GM12873 (cell line): Measurements from ENCODE around the gene GIGYF2.

Experiments
- CTCF ChIP-seq: IDR thresholded peaks from 2 replicates; pipeline ENCODE4 v1.5.1; 2012; ENCODE audit warnings: low read depth, mild to moderate bottlenecking, moderate library complexity, low read length, control low read depth; ENCODE audit not compliant: insufficient read depth; ENCODE audit errors: missing control alignments

GIGYF2 gene

GRCh38 chr2:232675381-232675780 is 21.8 kb upstream of the GIGYF2 start:
- TF ChIP-seq CTCF: no peak

- TF ChIP-seq CTCF: no peak
Observed at GRCh38 chr2:232680006-232680405, 17.1 kb upstream of the GIGYF2 start.

- no peak for TF ChIP-seq CTCF
Observed at GRCh38 chr2:232681527-232681926, 15.6 kb upstream of the GIGYF2 start.

- no peak for TF ChIP-seq CTCF
Observed at GRCh38 chr2:232683368-232683767, 13.8 kb upstream of the GIGYF2 start.

- no peak for TF ChIP-seq CTCF
Observed at GRCh38 chr2:232687382-232688160, 9.6 kb upstream of the GIGYF2 start.

GRCh38 chr2:232688201-232688600 is 8.9 kb upstream of the GIGYF2 start:
- no peak for TF ChIP-seq CTCF

GRCh38 chr2:232689152-232689910 is 7.8 kb upstream of the GIGYF2 start:
- TF ChIP-seq CTCF: no peak
